Superior temporal gyrus (tissue), 1 donor: ENCODE data around the gene ARHGAP1.

Experiments used
- DNase-seq: peaks from one replicate; pipeline ENCODE4 v3.0.0-alpha.2; 2016; ENCODE audit errors: extremely low spot score

ARHGAP1 gene

DNA sequence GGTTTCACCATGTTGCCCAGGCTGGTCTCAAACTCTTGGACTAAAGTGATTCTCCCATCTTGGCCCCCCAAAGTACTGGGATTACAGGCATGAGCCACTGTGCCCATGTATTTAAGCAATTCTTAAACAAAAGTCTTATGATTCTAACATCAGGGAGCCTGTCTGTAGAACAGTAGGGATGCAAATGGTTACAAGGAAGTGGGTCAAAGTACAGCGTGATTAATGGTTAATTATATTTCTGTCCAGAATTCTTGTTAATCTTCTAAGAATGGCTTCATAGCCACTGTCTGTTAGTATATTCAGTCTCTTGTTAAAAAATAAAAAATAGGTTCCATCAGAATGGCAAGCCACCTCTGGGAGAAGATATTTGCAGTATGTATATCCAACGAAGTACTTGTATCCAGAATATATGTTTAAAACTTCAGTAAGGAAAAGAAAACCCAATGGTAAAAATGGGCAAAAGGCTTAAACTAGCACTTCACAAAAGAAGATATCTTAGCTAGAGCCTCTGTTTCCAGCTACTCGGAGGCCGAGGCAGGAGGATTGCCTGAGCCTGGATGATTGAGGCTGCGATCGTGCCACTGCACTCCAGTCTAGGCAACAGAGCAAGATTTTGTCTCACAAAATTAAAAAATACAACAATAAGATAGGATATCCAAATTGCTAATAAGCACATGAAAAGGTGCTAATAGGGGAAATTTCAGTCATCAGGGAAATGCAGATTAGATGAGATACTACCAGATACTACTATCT is 60.2 kb downstream of the ARHGAP1 start:
- DNase-seq, result no peak

- no peak for DNase-seq
Observed at GRCh38 chr11:46639197-46639839, 61.1 kb downstream of the ARHGAP1 start.

GRCh38 chr11:46637546-46637945 is 62.9 kb downstream of the ARHGAP1 start:
- DNase-seq, result peak; percentile 82

GRCh38 chr11:46635557-46636139 is 64.8 kb downstream of the ARHGAP1 start:
- peak; percentile 60 for DNase-seq

DNA sequence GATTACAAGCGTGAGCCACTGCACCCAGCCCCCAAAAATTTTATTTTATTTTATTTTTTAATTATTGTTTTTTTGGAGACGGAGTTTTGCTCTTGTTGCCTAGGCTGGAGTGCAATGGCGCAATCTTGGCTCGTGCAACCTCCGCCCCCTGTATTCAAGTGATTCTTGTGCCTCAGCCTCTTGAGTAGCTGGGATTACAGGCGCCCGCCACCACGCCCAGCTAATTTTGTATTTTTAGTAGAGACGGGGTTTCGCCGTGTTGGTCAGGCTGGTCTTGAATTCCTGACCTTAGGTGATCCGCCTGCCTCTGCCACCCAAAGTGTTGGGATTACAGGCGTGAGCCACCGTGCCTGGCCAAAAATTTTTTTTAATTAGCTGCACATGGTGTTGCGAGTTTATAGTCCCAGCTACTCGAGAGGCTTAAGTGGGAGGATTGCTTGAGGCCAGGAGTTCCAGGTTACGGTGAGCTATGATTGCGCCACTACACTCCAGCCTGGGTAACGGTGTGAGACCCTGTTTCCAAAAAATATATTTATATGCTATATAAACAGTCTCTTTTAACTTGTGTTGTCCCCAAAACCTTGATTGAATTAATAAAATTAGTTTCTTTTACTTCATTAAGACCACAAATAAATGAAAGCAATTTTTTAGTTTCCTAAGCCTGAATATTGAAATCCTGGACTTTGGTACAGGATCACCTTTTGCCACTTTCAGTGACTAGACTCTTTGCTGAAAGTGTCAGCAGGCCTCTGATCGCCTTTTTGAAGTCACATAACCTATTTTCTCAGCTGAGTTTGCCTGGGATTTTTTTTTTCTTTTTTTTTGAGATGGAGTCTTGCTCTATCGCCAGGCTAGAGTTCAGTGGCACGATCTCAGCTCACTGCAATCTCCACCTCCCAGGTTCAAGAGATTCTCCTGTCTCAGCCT is 66.9 kb downstream of the ARHGAP1 start:
- DNase-seq, result no peak

DNA sequence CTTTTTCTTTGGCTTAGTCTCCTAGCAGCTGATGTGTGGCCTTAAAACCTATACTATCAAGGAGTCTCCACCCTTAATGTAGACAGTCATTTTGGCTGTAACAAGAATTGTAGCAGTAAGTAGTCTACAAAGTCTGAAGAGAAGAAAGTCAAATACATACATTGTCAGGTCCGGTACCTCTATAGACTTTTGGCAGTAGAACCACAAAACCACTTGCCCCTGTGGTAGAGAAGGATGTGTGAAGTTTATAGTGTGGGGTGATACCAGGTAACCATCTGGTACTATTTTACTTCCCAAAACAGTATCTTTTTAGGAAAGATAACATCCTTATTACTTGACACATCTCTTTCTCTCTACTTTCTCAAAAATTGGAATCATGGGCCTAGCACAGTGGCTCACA is 67.9 kb downstream of the ARHGAP1 start:
- no peak for DNase-seq

DNA sequence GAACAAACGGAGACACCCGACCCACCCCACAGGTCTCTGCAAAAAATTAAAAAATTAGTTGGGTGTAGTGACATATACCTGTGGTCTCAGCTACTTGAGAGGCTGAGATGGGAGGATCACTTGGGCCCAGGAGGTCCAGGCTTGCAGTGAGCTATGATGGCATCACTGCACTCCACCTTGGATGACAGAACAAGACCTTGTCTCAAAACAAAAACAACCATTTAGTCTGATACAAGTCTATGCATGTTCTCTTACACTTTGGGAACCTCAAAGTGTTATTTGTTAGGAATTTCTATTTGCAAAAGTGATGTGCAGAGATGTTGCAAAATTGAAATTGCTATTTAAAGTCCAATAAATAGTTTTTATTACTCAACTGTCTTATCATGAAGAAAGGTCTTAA is 68.7 kb downstream of the ARHGAP1 start:
- DNase-seq, result no peak

- DNase-seq, result no peak
Observed at GRCh38 chr11:46630237-46630636, 70.2 kb downstream of the ARHGAP1 start.

GRCh38 chr11:46628961-46629360 is 71.5 kb downstream of the ARHGAP1 start:
- no peak for DNase-seq
